Iris pigment epithelial cell (primary cell): ENCODE results near the gene DPP7.
"Not testable (repeated sequence)": the region's sequence is repeated elsewhere in the genome, so short reads cannot be mapped to it uniquely, and the experiment has no call there.

ENCODE experiments used
- DNase-seq: peaks from one replicate; pipeline ENCODE4 v3.0.0-alpha.2; 2011; ENCODE audit warnings: low read depth

DPP7 gene

GRCh38 chr9:137147793-137148160 lies 33.2 kb upstream of the DPP7 start:
- DNase-seq: no peak

- no peak for DNase-seq
These were observed 32.7 kb upstream of the DPP7 start for GRCh38 chr9:137147091-137147792.

GRCh38 chr9:137146527-137146918 lies 32.0 kb upstream of the DPP7 start:
- DNase-seq: no peak

GRCh38 chr9:137145731-137146526 lies 31.4 kb upstream of the DPP7 start:
- DNase-seq: no peak

GRCh38 chr9:137143459-137143858 lies 28.9 kb upstream of the DPP7 start:
- no peak for DNase-seq

- no peak for DNase-seq
These were observed 27.7 kb upstream of the DPP7 start for GRCh38 chr9:137141976-137142936.

GRCh38 chr9:137141050-137141810 lies 26.7 kb upstream of the DPP7 start:
- no peak for DNase-seq

GRCh38 chr9:137140151-137141012 lies 25.8 kb upstream of the DPP7 start:
- DNase-seq: no peak

- no peak for DNase-seq
These were observed 25.1 kb upstream of the DPP7 start for GRCh38 chr9:137139468-137140150.

GRCh38 chr9:137138722-137139467 lies 24.4 kb upstream of the DPP7 start, which contains the start of gene GRIN1:
GRIN1 (plus strand) TSS chr9:137139154; CDS start chr9:137139487, 333 bp downstream.
- DNase-seq: peak; percentile 24

GRCh38 chr9:137138058-137138721 lies 23.7 kb upstream of the DPP7 start:
- DNase-seq: no peak

GRCh38 chr9:137136881-137137607 lies 22.5 kb upstream of the DPP7 start:
- DNase-seq: no peak

- no peak for DNase-seq
These were observed 21.8 kb upstream of the DPP7 start for GRCh38 chr9:137136261-137136880.

GRCh38 chr9:137135154-137135553 lies 20.6 kb upstream of the DPP7 start:
- not testable (repeated sequence) for DNase-seq

GRCh38 chr9:137134191-137134590 lies 19.7 kb upstream of the DPP7 start:
- DNase-seq: no peak

GRCh38 chr9:137130176-137130755 lies 15.7 kb upstream of the DPP7 start:
- no peak for DNase-seq
